ENCODE data around the gene DNAI1.

- TF ChIP-seq, protein P1, sequence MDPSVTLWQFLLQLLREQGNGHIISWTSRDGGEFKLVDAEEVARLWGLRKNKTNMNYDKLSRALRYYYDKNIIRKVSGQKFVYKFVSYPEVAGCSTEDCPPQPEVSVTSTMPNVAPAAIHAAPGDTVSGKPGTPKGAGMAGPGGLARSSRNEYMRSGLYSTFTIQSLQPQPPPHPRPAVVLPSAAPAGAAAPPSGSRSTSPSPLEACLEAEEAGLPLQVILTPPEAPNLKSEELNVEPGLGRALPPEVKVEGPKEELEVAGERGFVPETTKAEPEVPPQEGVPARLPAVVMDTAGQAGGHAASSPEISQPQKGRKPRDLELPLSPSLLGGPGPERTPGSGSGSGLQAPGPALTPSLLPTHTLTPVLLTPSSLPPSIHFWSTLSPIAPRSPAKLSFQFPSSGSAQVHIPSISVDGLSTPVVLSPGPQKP (IDR thresholded peaks at IDR 0.05; ENCODE audit: borderline replicate concordance, low read depth, low read length), result no peak
- TF ChIP-seq BHLHE40 (IDR thresholded peaks at IDR 0.05; ENCODE audit: low read depth, low read length) (no peak), FOS (IDR thresholded peaks at IDR 0.05; ENCODE audit: low read depth, low read length) (no peak), CTCF (conservative IDR thresholded peaks at IDR 0.05; ENCODE audit: low read depth, low read length) (no peak), RCOR1 (IDR thresholded peaks at IDR 0.05; ENCODE audit: insufficient replicate concordance, low read length) (no peak), POLR2A (IDR thresholded peaks at IDR 0.05; ENCODE audit: low read depth, low read length) (no peak), MXI1 (IDR thresholded peaks at IDR 0.05; ENCODE audit: borderline replicate concordance, low read depth, low read length) (no peak), SMC3 (IDR thresholded peaks at IDR 0.05; ENCODE audit: low read depth, low read length) (no peak), MAZ (IDR thresholded peaks at IDR 0.05; ENCODE audit: borderline replicate concordance, low read depth, low read length) (no peak), NFE2L2 (IDR thresholded peaks at IDR 0.05; ENCODE audit: low read depth, low read length) (no peak), RAD21 (IDR thresholded peaks at IDR 0.05; ENCODE audit: low read length) (no peak), MAFK (IDR thresholded peaks at IDR 0.05; ENCODE audit: low read depth, low read length) (no peak), CEBPB (IDR thresholded peaks at IDR 0.05; ENCODE audit: low read depth, low read length) (no peak)
Measured at GRCh38 chr9:34419716-34420504, 38.7 kb upstream of the DNAI1 start.

Measured in IMR-90 (cell line).